Neural progenitor cell (in vitro differentiated cells): Measurements from ENCODE around the gene PARP16. TPM values are rescaled to one million over a fixed set of nuclear protein-coding genes. Genes with fewer than 3 reads are reported as not detected.

Experiments used
- DNase-seq: peaks from one replicate; pipeline ENCODE4 v3.0.0-alpha.2; 2016; ENCODE audit warnings: low spot score
- H2AFZ ChIP-seq: fragments of 200-600 bp; sonication (generic); replicated peaks from 2 replicates; pipeline ENCODE4 v1.6.1; 2016; ENCODE audit warnings: antibody characterized with exemption
- H3F3A ChIP-seq: fragments of 200-600 bp; sonication (generic); 2 replicates; pipeline ENCODE4 v1.6.1; 2016; ENCODE audit warnings: antibody characterized with exemption, low read depth
- H3K27ac ChIP-seq: fragments of 200-600 bp; sonication (generic); 2 replicates; pipeline ENCODE4 v1.5.1; 2016; ENCODE audit warnings: mild to moderate bottlenecking
- H3K27me3 ChIP-seq: fragments of 200-600 bp; sonication (generic); 2 replicates; pipeline ENCODE4 v1.6.1; 2016; ENCODE audit warnings: mild to moderate bottlenecking, moderate library complexity
- H3K36me3 ChIP-seq: fragments of 200-600 bp; sonication (generic); 2 replicates; pipeline ENCODE4 v1.5.1; 2016
- H3K4me1 ChIP-seq: fragments of 200-600 bp; sonication (generic); 2 replicates; pipeline ENCODE4 v1.6.1; 2016; ENCODE audit warnings: mixed run types
- H3K4me2 ChIP-seq: fragments of 200-600 bp; sonication (generic); 2 replicates; pipeline ENCODE4 v1.6.1; 2016
- H3K4me3 ChIP-seq: fragments of 200-600 bp; sonication (generic); 2 replicates; pipeline ENCODE4 v1.5.1; 2016
- H3K79me2 ChIP-seq: fragments of 200-600 bp; sonication (generic); 2 replicates; pipeline ENCODE4 v1.6.1; 2016; ENCODE audit warnings: low read depth
- H3K9ac ChIP-seq: fragments of 200-600 bp; sonication (generic); 2 replicates; pipeline ENCODE4 v1.6.1; 2016
- H3K9me3 ChIP-seq: fragments of 200-600 bp; sonication (generic); 2 replicates; pipeline ENCODE4 v1.5.1; 2016; ENCODE audit warnings: low read depth
- H4K20me1 ChIP-seq: fragments of 200-600 bp; sonication (generic); 2 replicates; pipeline ENCODE4 v1.6.1; 2016; ENCODE audit warnings: low read depth
- H3K27ac Mint-ChIP-seq: 3 replicates; pipeline ENCODE4 v1.8.0; 2021; ENCODE audit warnings: mixed read lengths
- H3K27me3 Mint-ChIP-seq: 2 replicates; pipeline ENCODE4 v1.8.0; 2022; ENCODE audit warnings: low read depth, mild to moderate bottlenecking, inconsistent platforms, moderate library complexity, mixed read lengths; ENCODE audit not compliant: insufficient read depth
- H3K36me3 Mint-ChIP-seq: 3 replicates; pipeline ENCODE4 v1.8.0; 2021; ENCODE audit warnings: mixed read lengths
- H3K4me1 Mint-ChIP-seq: 3 replicates; pipeline ENCODE4 v1.8.0; 2021; ENCODE audit warnings: mixed read lengths
- H3K4me3 Mint-ChIP-seq: 3 replicates; pipeline ENCODE4 v1.8.0; 2021; ENCODE audit warnings: mild to moderate bottlenecking, moderate library complexity, mixed read lengths
- H3K9me3 Mint-ChIP-seq: 3 replicates; pipeline ENCODE4 v1.8.0; 2020; ENCODE audit warnings: mixed read lengths
- EZH2 ChIP-seq: fragments of 200-600 bp; sonication (generic); IDR thresholded peaks from 2 replicates; pipeline ENCODE4 v1.6.1; 2017; ENCODE audit warnings: antibody characterized with exemption, mild to moderate bottlenecking, moderate library complexity
- EZH2phosphoT487 ChIP-seq: fragments of 200-600 bp; sonication (generic); IDR thresholded peaks from 2 replicates; pipeline ENCODE4 v1.6.1; 2017; ENCODE audit warnings: antibody characterized with exemption
- total RNA-seq: library from RNA; depleted of rRNA; stranded (reverse); fragments of >200 nt; gene quantifications from 2 replicates; pipeline ENCODE4 v1.2.3, GENCODE V29; 2015; ENCODE audit warnings: low replicate concordance
- TF ChIP-seq, protein P1 (sequence below): fragments of 200-600 bp; sonication (generic); IDR thresholded peaks from 2 replicates; pipeline ENCODE4 v1.5.1; 2017; ENCODE audit warnings: antibody characterized with exemption, mild to moderate bottlenecking

PARP16 gene
- total RNA-seq, 1 donor from 2014 or later: 5.7 TPM

DNA sequence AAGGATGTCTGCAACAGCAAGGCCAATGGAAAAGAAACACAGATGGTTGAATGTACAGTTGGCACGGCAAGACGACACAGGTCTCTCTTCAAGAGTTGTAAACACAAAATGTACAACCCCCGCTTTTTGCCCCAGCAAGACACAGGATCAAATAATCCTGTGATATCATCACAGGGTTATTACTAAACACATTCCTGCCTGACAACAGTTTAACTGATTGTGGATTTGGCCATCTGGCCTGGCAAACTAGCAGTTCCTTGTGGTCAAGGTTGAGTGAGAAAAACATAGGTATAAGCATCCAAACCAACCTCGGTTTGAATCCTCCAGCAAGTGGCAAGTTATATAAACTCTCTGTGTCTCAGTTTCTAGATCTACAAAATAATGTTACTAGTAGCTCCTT, 23.4 kb downstream of the PARP16 start:
- no peak overlapping the region for H3K4me3 ChIP-seq
- H4K20me1 ChIP-seq: no peaks in the 10 kb centered on the region
- Mint-ChIP-seq H3K4me1 (no peaks in the 10 kb centered on the region), H3K27ac (no peak overlapping the region), H3K9me3 (no peaks in the 10 kb centered on the region), H3K4me3 (no peak overlapping the region), H3K27me3 (peaks cover 2% of the 10 kb centered on the region), H3K36me3 (peaks cover 18% of the 10 kb centered on the region)
- H3K4me1 ChIP-seq: no peaks in the 10 kb centered on the region
- H3K36me3 ChIP-seq: no peaks in the 10 kb centered on the region
- H3K27me3 ChIP-seq: no peaks in the 10 kb centered on the region
- H3K9me3 ChIP-seq: no peaks in the 10 kb centered on the region
- no peaks in the 10 kb centered on the region for H3K79me2 ChIP-seq
- H3K27ac ChIP-seq: no peak overlapping the region
- no peak for DNase-seq
- no peaks in the 10 kb centered on the region for H3F3A ChIP-seq
- H3K4me2 ChIP-seq: no peak overlapping the region
- H2AFZ ChIP-seq: no peak overlapping the region
- H3K9ac ChIP-seq: no peak overlapping the region
- TF ChIP-seq, protein P1, sequence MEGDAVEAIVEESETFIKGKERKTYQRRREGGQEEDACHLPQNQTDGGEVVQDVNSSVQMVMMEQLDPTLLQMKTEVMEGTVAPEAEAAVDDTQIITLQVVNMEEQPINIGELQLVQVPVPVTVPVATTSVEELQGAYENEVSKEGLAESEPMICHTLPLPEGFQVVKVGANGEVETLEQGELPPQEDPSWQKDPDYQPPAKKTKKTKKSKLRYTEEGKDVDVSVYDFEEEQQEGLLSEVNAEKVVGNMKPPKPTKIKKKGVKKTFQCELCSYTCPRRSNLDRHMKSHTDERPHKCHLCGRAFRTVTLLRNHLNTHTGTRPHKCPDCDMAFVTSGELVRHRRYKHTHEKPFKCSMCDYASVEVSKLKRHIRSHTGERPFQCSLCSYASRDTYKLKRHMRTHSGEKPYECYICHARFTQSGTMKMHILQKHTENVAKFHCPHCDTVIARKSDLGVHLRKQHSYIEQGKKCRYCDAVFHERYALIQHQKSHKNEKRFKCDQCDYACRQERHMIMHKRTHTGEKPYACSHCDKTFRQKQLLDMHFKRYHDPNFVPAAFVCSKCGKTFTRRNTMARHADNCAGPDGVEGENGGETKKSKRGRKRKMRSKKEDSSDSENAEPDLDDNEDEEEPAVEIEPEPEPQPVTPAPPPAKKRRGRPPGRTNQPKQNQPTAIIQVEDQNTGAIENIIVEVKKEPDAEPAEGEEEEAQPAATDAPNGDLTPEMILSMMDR: no peak
- TF ChIP-seq EZH2 (no peak), EZH2phosphoT487 (no peak)

DNA sequence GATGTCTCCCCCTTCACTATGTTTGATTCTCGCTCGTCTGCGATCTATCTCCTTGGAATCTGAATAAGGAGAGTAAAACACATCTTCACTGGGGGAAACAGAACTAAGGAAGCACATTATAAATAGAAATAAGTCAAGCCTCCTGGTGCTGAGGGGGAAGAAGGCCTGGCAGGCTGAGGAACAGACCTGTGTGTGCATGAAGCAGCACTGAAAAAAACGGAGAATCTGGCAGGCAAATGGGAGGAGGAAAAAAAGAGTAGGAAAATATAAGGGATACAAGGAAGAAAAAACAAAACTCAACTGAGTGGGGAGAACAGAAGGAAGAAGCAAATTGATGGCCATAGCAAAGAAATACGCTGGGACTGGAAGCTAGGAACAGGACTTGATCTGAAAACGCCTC, 25.7 kb downstream of the PARP16 start:
- Histone ChIP-seq H3K27ac (no peak overlapping the region), H3K4me3 (no peak overlapping the region), H3K36me3 (no peaks in the 10 kb centered on the region), H3K4me2 (no peak overlapping the region), H3K27me3 (no peaks in the 10 kb centered on the region), H3K79me2 (no peaks in the 10 kb centered on the region), H2AFZ (no peak overlapping the region), H3K9ac (no peak overlapping the region), H3F3A (no peaks in the 10 kb centered on the region), H4K20me1 (no peaks in the 10 kb centered on the region), H3K4me1 (no peaks in the 10 kb centered on the region), H3K9me3 (no peaks in the 10 kb centered on the region)
- H3K27ac Mint-ChIP-seq: no peak overlapping the region
- H3K4me3 Mint-ChIP-seq: no peak overlapping the region
- no peak for DNase-seq
- TF ChIP-seq, protein P1: no peak
- TF ChIP-seq EZH2phosphoT487 (no peak), EZH2 (no peak)
- H3K9me3 Mint-ChIP-seq: no peaks in the 10 kb centered on the region
- H3K4me1 Mint-ChIP-seq: peaks cover 2% of the 10 kb centered on the region
- H3K27me3 Mint-ChIP-seq: peaks cover 2% of the 10 kb centered on the region
- H3K36me3 Mint-ChIP-seq: peaks cover 23% of the 10 kb centered on the region

DNA sequence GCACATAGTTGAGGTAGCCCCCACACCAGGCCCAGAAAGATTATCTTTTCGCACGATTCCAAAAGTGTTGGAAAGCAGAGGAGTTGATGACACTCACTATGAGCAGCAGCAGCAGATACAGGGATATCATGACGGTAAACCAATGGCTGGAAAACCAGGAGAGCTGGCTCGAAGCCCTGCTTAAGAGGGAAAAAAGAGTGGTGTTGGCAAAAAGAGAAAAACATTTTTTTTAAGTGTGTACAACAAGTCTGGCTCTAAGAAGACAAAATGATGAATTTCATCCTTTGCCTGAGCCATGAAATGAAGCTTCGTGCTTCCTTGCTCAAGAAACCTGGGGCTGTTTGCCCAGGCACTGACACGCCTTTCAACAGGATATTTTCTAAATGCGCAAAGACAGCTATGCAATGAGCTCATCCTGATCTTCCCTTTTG, 27.3 kb downstream of the PARP16 start:
- H3K36me3 ChIP-seq: no peaks in the 10 kb centered on the region
- H4K20me1 ChIP-seq: no peaks in the 10 kb centered on the region
- H3K27me3 ChIP-seq: no peaks in the 10 kb centered on the region
- no peak overlapping the region for H3K4me3 ChIP-seq
- Mint-ChIP-seq H3K9me3 (no peaks in the 10 kb centered on the region), H3K36me3 (peaks cover 23% of the 10 kb centered on the region), H3K27me3 (peaks cover 2% of the 10 kb centered on the region), H3K4me1 (peaks cover 15% of the 10 kb centered on the region), H3K27ac (no peak overlapping the region), H3K4me3 (no peak overlapping the region)
- no peak for TF ChIP-seq EZH2
- TF ChIP-seq, protein P1: no peak
- TF ChIP-seq EZH2phosphoT487: no peak
- H3K9me3 ChIP-seq: no peaks in the 10 kb centered on the region
- peaks cover 14% of the 10 kb centered on the region for H3K4me1 ChIP-seq
- H3F3A ChIP-seq: peaks cover 8% of the 10 kb centered on the region
- H3K79me2 ChIP-seq: no peaks in the 10 kb centered on the region
- no peak overlapping the region for H3K27ac ChIP-seq
- H3K4me2 ChIP-seq: no peak overlapping the region
- DNase-seq: no peak
- H2AFZ ChIP-seq: no peak overlapping the region
- no peak overlapping the region for H3K9ac ChIP-seq
